T-helper 9 cell (primary cell): Measurements from ENCODE around the gene NDUFS7.

Source experiments
- DNase-seq: peaks from one replicate; pipeline ENCODE4 v3.0.0-alpha.2; 2020

Gene NDUFS7

DNA sequence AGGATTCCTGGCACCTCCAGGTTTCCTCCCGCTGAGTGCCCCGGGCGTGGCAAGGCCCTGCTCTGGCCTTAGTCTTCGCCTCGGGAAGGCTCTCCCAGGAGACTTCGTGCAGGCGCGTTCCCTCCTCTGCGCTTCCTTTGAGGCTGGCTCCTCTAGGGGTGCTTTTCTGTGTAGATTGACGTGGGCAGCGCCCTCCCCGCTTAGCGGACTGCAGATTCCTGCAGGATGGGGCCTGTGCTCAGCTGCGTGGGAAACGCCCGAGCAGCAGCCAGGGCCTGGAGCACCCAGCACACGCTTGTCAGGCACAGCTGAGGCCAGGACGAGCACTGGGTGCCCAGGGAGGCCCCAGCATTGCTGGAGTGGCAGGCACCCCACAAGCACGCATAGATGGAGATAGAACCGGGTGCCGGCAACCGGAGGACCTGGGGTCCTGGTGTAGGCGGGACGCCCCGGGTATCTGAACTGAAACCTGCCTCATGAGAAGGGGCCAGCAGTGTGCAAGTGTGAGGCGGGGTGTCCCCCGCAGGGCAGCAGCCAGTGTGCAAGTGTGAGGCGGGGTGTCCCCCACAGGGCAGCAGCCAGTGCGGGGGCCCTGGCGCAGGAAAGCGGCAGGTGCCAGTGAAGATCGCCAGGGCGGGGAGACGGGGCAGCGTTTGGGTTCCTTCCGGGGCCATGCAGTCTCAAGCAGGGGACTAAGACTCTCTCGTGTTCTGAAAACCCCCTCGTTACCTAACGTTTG, 3.4 kb downstream of the NDUFS7 start:
- DNase-seq: no peak

DNA sequence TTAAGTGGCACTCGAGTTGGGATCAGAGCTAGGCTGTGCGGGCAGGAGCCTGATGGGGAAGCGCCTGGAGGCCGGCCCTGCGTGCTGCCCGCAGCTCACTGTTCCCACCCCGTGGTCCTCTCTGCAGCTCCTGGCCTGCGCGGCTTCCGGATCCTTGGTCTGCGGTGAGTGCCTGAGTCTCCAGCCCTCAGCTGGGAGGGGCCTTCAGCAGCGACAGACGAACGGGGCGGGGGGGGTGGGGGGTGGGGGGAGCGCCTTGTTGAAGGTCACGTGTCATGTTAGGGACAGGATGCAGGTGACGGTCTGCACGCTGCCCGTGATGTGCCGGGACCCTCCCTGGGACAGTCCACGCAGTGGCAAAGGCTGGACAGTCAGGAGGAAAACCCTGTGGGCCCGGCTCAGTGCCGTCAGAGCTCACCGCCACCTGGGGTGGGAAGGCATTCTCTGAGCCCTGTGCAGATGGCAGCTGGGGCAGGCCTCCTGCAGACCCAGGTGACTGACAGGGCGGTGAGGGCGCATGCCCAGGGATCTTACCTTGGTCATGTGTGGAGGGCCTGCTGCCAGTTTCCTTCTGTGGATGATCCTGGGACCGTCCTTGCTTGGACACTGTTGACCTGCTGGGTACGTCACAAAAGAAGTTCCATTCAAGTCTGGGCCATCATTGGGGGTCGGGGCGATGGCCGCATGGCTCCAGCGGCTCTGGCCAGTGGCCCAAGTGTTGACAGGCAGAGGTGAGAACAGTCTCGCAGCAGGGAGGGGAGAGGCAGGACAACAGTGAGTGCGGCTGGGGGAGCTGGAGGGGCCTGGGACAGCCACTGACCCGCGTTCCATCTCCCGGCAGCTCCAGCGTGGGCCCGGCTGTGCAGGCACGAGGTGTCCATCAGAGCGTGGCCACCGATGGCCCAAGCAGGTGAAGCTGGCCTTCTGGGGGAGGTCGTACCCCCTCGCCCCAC, 4.3 kb downstream of the NDUFS7 start:
- no peak for DNase-seq

DNA sequence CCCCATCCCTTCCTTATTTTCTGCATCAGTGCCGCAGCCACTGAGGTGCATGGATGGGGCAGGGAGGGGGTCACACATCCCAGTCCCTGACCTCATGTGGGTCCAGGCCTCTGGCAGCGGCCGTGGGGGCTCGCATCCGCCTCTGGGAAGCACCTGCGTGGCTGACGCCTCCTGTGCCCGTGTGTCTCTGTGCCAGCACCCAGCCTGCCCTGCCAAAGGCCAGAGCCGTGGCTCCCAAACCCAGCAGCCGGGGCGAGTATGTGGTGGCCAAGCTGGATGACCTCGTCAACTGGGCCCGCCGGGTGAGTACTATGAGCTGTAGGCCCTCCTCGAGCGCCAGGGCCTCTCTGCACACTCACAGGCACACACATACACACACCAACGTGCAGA, 4.9 kb downstream of the NDUFS7 start:
- DNase-seq: no peak

- no peak for DNase-seq
These were observed 5.6 kb downstream of the NDUFS7 start for GRCh38 chr19:1389033-1389940.

- no peak for DNase-seq
These were observed 7.2 kb downstream of the NDUFS7 start for GRCh38 chr19:1390890-1391423.

- DNase-seq: no peak
These were observed 8.7 kb downstream of the NDUFS7 start for GRCh38 chr19:1392407-1392806.

GRCh38 chr19:1392939-1393530, 9.3 kb downstream of the NDUFS7 start:
- no peak for DNase-seq

DNA sequence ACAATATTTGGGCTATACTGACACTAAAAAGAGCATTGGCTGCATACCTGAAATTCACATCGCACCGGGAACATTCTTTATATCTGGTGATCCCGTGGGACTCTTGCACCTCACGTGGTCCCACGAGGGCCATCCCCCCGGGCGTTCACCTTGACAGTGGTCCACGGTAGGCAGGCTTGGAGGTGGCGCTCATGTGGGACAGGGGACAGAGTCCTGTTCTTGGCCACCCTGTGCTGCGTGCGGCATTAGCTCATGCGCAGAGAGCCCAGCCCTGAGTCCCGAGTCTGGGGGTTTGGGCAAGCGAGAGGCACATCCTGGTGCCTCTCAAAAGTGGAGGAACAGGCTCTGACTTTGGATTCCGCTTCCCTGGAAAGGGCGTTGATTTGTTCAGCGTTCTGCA, 10.1 kb downstream of the NDUFS7 start:
- no peak for DNase-seq

DNA sequence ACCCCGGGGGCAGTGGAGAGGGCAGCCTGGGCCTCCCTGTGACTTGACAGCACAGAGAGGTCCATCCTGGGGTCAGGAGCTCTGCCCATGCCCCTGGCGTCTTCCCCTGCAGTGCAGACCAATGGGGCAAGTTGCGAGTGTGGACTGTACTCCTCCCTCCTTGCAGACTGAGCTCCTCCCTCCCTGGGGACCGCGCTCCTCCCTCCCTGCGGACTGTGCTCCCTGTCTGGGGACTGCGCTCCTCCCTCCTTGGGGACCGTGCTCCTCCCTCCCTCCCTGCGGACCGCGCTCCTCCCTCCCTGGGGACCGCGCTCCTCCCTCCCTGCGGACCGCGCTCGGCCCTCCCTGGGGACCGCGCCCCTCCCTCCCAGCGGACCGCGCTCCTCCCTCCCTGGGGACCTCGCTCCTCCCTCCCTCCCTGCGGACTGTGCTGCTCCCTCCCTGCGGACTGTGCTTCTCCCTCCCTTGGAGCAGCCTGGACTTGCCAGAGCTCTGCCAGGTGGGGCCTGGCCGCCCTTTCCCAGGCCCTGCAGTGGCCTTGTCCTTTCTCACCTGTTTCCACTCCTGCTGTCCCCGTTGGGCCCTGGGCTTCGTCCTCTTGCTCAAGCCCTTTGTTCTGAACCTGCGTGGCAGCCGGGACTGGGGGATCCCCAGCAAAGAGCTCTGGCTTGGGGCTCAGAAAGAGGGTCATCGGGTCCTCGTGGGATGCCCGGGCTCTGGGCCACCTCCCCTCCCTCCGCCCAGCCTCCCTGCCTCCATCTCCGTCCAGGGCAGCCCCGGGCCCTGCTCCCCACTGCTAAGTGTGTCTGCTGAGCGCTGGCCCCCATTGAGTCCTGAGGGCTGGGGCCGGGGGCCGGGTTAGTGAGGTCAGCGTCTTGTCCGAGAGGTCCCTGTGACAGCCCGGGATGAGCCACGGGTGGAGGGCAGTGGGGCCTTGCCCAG, 10.8 kb downstream of the NDUFS7 start:
- no peak for DNase-seq

GRCh38 chr19:1395194-1396018, 11.7 kb downstream of the NDUFS7 start:
- no peak for DNase-seq

DNA sequence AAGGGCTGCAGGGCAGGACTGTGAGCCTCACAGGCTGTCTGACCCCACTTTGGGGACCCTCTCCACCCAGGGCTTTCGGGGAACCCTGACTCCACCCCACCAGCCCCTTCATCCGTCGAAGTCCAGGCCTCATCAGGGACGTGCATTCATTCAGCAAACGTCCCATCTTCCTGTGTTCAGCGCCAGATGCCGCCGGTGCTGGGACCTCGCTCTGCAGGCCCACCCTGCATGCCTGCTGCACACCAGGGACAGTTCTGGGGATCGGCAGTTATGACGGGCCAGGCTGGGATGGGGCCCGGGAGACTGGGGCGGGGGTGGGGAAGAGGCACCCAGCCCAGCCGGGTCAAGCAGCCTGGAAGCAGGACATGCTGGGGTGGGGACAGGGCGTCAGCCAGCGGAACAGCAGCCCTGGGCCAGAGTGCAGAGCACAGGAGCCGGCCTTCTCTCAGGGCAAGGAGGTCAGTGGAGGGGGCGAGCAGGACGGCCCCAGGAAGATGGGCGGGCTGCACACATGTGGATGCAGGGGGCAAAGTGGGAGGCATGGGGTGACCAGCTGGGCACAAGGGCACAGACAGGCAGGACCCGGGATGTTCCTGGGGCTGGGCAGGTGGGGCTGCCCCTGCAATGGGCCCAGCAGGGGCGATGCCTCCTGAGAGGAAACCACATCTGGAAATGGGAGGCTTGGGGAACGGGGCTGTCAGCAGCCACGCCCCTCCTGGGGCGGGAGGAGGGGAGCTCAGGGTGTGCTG, 12.5 kb downstream of the NDUFS7 start:
- no peak for DNase-seq

GRCh38 chr19:1396768-1397679, 13.3 kb downstream of the NDUFS7 start:
- no peak for DNase-seq

DNA sequence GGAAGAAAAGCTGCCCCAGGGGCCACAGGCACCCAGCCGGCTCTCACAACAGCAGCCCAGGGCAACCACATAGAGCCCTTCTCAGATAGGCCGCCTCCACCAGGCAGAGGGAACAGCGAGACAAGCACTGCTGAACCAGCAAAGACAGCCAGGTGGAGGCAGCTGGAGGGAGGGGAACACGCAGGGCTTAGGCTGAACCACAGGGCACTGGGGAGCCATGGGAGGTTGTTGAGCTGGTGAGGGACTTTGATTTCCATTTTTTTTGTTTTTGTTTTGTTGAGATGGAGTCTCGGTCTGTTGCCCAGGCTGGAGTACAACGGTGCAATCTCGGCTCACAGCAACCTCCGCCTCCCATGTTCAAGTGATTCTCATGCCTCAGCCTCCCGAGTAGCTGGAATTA, 14.1 kb downstream of the NDUFS7 start:
- no peak for DNase-seq

- no peak for DNase-seq
These were observed 15.4 kb downstream of the NDUFS7 start for GRCh38 chr19:1399079-1399478.

DNA sequence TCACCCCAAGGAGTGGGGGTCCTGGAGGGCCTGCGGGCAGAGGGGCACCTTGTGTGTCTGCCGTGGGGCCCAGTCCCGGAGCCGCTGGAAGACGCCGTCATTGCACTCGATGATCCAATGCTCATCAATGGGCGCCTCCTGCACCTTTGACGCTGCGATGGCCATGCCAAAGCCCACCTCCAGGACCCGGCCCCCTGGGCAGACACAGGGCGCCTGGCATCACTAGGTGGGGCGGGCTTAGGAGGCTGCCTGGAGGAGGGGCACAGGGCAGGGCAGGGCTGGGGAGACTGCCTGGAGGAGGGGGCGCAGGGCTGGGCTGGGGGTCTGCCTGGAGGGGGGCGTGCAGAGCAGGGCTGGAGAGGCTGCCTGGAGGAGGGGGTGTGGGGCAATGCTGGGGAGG, 16.0 kb downstream of the NDUFS7 start:
- no peak for DNase-seq

DNA sequence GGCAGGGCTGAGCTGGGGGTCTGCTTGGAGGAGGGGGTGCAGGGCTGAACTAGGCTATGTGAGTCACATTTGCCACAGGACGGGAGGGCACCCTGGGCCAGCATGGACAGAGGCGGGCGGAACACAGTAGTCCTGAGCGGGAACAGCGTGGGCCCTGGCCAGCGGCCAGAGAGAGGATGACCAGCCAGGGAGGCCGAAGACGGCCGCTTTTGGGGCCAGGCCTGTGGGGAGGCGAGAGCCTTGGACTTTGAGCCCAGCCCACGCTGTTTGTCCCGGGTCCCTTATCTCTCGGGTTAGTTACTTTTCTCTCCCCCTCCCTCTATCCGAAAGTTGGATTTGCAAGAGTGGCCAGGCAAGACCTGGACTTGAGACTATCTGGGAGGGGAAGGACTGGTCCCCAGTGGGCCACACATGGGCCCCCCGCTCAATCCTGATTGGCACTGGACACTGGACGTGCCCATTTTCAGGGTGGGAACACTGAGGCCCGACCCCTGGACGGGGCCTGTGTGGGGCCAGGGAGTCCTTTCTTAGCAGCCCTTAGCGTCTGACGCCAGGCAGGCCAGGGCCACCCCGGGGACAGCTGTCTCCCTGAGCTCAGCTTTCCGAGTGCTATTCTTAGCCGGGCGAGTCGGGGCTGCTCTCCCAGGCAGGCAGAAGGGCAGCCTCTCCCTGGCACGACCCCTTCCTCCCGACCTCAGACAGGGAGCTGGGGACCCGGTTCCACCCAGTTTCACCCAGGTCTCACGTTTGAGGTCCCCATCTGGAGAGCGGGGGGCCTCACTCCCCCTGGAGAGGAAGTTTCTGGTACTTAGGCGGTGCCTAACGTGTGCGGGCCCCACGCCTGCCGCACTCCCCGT, 16.8 kb downstream of the NDUFS7 start:
- no peak for DNase-seq
